Testis (tissue), 2 donors: ENCODE measurements around the gene POLR2E.

Experiments used
- CTCF ChIP-seq, 3 experiments: fragments of 450-650 bp in 2 of 3; fragments of 200-600 bp in 1 of 3; sonication (generic) in 1 of 3; IDR thresholded peaks; one replicate each; pipeline ENCODE4 v1.5.1; 2016 to 2019; ENCODE audit warnings: antibody characterized with exemption in 3 of 3, mild to moderate bottlenecking in 2 of 3, moderate library complexity in 1 of 3
- POLR2A ChIP-seq: fragments of 450-650 bp; IDR thresholded peaks from one replicate; pipeline ENCODE4 v1.6.1; 2017; ENCODE audit warnings: antibody characterized with exemption, mild to moderate bottlenecking, moderate library complexity

DNA sequence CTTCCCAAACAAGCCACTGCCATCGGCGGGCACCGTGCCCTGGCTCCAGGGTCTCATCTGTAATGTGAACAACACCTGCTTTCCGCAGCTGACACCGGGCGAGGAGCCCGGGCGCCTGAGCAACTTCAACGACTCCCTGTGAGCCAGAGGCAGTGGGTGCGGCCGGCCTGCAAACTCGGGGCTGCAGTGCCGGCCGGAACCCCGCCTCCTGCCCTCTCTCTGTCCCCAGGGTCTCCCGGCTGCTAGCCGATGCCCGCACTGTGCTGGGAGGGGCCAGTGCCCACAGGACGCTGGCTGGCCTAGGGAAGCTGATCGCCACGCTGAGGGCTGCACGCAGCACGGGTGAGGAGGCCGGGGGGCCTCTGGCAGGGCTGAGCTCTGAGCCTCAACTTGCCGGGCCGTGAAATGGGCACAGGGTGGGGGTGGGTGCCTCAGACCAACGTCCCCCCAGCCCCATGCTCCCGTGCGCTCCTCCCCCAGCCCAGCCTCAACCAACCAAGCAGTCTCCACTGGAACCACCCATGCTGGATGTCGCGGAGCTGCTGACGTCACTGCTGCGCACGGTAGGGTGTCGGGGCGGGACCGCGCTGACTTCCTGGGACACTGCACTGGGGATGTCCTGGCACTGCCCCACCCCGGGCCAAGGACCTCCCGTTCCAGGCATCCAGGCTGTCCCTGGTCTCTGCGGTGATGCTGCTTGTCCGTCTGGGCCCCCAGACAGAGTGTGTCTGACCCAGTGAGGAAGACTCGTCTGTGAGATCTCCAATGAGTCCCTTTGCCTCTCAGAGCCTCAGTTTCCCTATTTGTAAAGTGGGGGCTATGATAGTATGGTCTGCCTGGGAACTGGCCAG lies 53.1 kb downstream of the POLR2E start:
- TF ChIP-seq CTCF (IDR thresholded peaks at IDR 0.05) (no peak), POLR2A (no peak)
